ENCODE data around the gene MRPL51. TPM values are rescaled to one million over a fixed set of nuclear protein-coding genes. Genes with fewer than 3 reads are reported as not detected.
"Not testable (repeated sequence)": the region's sequence is repeated elsewhere in the genome, so short reads cannot be mapped to it uniquely, and the experiment has no call there.

Gene MRPL51
- total RNA-seq, 2 donors from 2014 or later: 40.6 to 51.7 TPM

GRCh38 chr12:6508087-6508486, 15.0 kb upstream of the MRPL51 start:
- peaks cover 16% of the 10 kb centered on the region for H3K36me3 ChIP-seq
- H3K27me3 ChIP-seq (replicated peaks; ENCODE audit: insufficient read depth): no peaks in the 10 kb centered on the region
- no peak overlapping the region for H3K4me3 ChIP-seq
- H3K27ac ChIP-seq: peak overlapping the region; percentile 89 to 97
- ATAC-seq (ENCODE audit: insufficient number of reproducible peaks, low FRiP score, low read depth): no peak
- H3K9me3 ChIP-seq: no peaks in the 10 kb centered on the region
- no peak for TF ChIP-seq CTCF (IDR thresholded peaks at IDR 0.05)
- peaks cover 14 to 23% of the 10 kb centered on the region in 2 donors for H3K4me1 ChIP-seq (ENCODE audit: control insufficient read depth in 1 of 2, low read depth in 2 of 2)
- no peak for DNase-seq (ENCODE audit: low spot score)

- Histone ChIP-seq H3K4me3 (peak overlapping the region; percentile 11), H3K27ac (peak overlapping the region; percentile 89 to 97), H3K36me3 (peaks cover 11% of the 10 kb centered on the region), H3K4me1 (ENCODE audit: control insufficient read depth in 1 of 2, low read depth in 2 of 2) (peaks cover 14 to 23% of the 10 kb centered on the region in 2 donors), H3K27me3 (replicated peaks; ENCODE audit: insufficient read depth) (no peaks in the 10 kb centered on the region), H3K9me3 (no peaks in the 10 kb centered on the region)
- no peak for TF ChIP-seq CTCF (IDR thresholded peaks at IDR 0.05)
- ATAC-seq (ENCODE audit: insufficient number of reproducible peaks, low FRiP score, low read depth): no peak
- DNase-seq (ENCODE audit: low spot score): no peak
Measured at GRCh38 chr12:6507102-6507998, 14.3 kb upstream of the MRPL51 start.

GRCh38 chr12:6500466-6500865, 7.4 kb upstream of the MRPL51 start:
- H3K36me3 ChIP-seq: peaks cover 10% of the 10 kb centered on the region
- no peak for TF ChIP-seq CTCF (IDR thresholded peaks at IDR 0.05)
- ATAC-seq (ENCODE audit: insufficient number of reproducible peaks, low FRiP score, low read depth) (no peak), DNase-seq (ENCODE audit: low spot score) (no peak)
- H3K27me3 ChIP-seq (replicated peaks; ENCODE audit: insufficient read depth): no peaks in the 10 kb centered on the region
- H3K27ac ChIP-seq: no peak overlapping the region
- H3K9me3 ChIP-seq: no peaks in the 10 kb centered on the region
- H3K4me3 ChIP-seq: no peak overlapping the region
- H3K4me1 ChIP-seq (ENCODE audit: control insufficient read depth in 1 of 2, low read depth in 2 of 2): peaks cover 0 to 4% of the 10 kb centered on the region in 2 donors

GRCh38 chr12:6497291-6497690, 4.2 kb upstream of the MRPL51 start:
- ATAC-seq (ENCODE audit: insufficient number of reproducible peaks, low FRiP score, low read depth); H3K27ac ChIP-seq; H3K27me3 ChIP-seq (replicated peaks; ENCODE audit: insufficient read depth); H3K9me3 ChIP-seq; H3K4me3 ChIP-seq; DNase-seq (ENCODE audit: low spot score); H3K36me3 ChIP-seq: not testable (repeated sequence)
- peaks cover 11 to 22% of the 10 kb centered on the region in 2 donors for H3K4me1 ChIP-seq (ENCODE audit: control insufficient read depth in 1 of 2, low read depth in 2 of 2)

GRCh38 chr12:6494968-6495367, 1.9 kb upstream of the MRPL51 start:
- ATAC-seq (ENCODE audit: insufficient number of reproducible peaks, low FRiP score, low read depth): no peak
- Histone ChIP-seq H3K4me1 (ENCODE audit: control insufficient read depth in 1 of 2, low read depth in 2 of 2) (peaks cover 13 to 26% of the 10 kb centered on the region in 2 donors), H3K27ac (no peak overlapping the region), H3K36me3 (peaks cover 10% of the 10 kb centered on the region), H3K9me3 (no peaks in the 10 kb centered on the region), H3K27me3 (replicated peaks; ENCODE audit: insufficient read depth) (no peaks in the 10 kb centered on the region), H3K4me3 (peak overlapping the region; percentile 82)
- no peak for TF ChIP-seq CTCF (IDR thresholded peaks at IDR 0.05)
- no peak for DNase-seq (ENCODE audit: low spot score)

Data from thoracic aorta (tissue), 2 donors.